Activated CD4-positive, CD25-positive, alpha-beta regulatory T cell treated with anti-CD3 and anti-CD28 coated beads, Interleukin-2, amount 50 U/mL, for 24 hours (primary cell): ENCODE measurements around the gene ABCA13.

Experiments used
- ATAC-seq, 2 donors: fragments of 150-1000 bp; cut with Tn5 transposase; one replicate each; pipeline ENCODE4 v1.10.0; 2021; ENCODE audit warnings: mild to moderate bottlenecking in 1 of 2, moderate library complexity in 1 of 2

ABCA13 gene

GRCh38 chr7:48548667-48549066 lies 377.4 kb downstream of the ABCA13 start:
- ATAC-seq = no peak

DNA sequence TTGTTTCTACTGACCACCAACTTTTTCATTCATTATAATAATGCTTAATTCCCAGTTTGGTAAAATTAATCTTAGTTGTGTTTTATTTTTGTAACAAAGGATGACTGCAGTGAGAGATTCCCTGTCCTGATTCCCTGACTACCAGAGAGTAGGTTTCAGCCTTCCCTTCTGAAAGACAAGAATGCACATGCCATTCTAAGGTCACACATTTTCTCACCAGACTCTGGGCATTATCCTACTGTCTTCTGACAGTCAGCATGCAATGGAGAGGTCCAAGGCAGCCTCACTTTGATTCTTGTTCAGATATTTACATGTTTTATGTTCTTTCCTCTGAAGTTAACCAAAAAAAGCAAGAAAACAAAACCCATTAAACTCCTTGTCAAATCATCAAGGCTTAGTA lies 380.4 kb downstream of the ABCA13 start:
- ATAC-seq = no peak

DNA sequence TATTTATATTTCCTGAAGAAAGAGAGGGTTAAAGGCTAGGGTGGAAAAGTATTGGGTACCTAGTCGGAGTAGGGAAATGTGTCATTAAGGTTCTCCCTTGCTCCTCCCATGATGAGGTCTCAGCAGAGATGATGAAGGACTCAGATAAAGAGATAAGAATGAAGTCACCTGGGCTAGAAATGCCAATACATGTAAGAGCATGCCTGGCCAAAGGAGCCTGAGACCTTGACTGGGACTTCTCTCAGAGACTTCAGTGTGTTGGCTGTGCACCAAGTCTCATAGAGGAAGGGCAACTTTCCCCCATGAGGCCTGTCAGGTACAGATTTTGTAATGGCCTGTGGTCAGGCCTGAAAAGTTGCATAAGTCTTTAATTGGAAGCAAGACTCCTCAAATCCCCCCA lies 392.1 kb downstream of the ABCA13 start:
- no peak for ATAC-seq

- no peak for ATAC-seq
Observed at GRCh38 chr7:48575516-48575915, 404.3 kb downstream of the ABCA13 start.

DNA sequence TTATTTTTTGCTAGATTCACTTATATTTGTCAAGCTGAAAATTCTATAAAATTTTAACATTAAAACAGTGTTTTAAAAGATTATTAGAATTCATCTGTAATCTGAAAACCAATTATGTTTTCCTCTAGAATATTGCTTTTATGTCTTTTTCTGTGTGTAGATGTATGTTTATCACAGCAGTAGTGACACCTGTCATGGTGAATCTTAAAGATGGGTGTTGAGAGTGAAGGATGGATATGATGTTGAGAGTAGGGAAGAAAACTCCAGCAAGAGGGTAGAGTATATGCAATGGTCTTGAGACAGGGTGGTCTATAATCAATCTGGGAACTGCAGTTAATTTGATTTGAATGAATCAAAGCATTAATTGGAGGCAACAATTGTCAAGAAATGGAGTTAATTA lies 416.2 kb downstream of the ABCA13 start:
- ATAC-seq = no peak

DNA sequence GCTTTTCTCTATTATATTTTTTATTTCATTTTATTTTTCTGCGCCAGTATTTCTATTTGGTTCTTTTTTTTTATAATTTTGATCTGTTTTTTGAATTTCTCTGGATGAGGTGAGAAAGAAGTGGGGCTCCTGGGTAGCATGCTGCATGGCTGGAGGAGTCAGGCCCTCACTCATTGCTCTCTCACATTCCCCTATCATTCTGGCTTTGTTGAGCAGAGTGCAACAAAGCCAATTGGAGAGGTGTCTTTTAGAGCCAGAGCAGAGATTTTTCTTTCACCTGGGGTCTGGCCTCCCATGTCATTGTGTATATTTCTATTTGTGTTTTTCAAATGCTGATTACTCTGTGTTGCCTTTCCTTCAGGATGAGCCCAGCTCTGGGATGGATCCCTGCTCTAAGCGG lies 423.1 kb downstream of the ABCA13 start:
- ATAC-seq = no peak

DNA sequence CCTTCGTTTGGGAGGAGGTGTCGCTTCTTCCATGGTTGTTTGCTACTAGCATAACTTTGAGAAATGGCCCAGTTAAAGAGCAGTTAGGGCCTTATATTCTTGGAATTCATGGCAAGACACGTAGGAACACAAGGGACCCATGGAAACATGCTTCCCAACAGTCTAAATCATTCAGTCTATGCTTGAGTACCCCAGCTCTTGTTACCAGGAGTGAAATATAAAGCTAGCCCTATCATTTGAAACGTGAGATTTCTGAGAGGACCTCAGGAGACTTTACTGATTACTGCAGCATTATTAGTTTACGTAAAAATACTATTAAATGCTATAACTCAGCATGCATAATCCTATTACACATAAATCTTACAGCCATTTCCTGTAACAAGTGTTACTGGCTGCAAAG lies 424.5 kb downstream of the ABCA13 start:
- no peak for ATAC-seq

DNA sequence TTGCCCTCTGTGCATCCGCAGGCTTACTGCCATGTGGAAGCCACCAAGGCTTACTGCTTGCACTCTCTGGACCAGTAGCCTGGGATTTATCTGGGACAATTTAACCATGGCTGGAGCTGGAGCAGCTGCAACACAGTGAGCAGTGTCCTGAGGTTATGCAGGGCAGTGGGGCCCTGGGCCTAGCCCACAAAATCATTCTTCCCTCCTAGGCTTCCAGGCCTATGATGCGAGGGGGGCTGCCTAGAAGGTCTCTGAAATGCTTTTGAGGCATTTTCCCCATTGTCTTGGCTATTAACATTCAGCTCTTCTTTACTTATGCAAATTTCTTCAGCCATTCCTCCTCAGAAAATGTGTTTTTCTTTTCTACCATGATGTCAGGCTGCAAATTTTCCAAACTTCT lies 439.4 kb downstream of the ABCA13 start:
- no peak for ATAC-seq

DNA sequence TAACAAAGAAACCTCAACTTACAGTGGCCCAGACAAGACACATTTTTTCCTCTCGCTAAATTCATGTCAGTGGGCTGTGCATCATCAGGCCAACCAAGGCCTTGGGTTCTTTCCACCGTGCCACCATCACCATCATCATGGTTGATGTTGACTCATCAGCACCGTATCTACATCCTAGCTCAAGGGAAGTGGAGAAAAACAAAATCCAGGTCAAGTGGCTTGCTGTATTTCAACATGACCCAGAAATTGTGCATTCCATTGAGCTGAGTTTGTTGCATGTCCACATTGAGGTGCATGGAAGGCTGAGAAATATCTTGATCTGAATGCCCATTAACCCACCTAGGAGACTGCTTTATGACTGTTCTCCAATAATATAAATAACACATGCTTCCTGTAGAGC lies 440.7 kb downstream of the ABCA13 start:
- ATAC-seq = no peak

- no peak for ATAC-seq
Observed at GRCh38 chr7:48617508-48617907, 446.2 kb downstream of the ABCA13 start.

- ATAC-seq = no peak
Observed at GRCh38 chr7:48617993-48618392, 446.7 kb downstream of the ABCA13 start.

DNA sequence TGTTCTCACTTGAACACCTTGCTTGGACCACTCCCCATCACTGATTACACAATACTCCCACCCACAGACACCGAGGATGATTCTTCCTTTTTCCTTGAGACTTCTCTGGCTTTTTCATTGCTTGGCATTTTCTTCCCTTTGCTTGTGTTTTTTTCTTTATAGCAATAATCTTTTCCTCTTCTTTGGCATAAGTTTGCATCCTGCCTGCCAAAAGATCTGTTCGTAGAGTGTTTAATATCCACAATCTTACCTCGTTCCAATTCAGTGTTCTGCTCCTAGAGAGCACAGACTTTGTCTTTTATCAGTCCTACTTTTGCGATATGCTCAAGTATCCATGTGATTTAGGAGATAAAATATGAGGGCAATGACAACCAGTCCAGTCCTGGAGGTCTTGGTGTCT lies 449.8 kb downstream of the ABCA13 start:
- ATAC-seq = no peak

GRCh38 chr7:48627164-48627563 lies 455.9 kb downstream of the ABCA13 start:
- no peak for ATAC-seq

DNA sequence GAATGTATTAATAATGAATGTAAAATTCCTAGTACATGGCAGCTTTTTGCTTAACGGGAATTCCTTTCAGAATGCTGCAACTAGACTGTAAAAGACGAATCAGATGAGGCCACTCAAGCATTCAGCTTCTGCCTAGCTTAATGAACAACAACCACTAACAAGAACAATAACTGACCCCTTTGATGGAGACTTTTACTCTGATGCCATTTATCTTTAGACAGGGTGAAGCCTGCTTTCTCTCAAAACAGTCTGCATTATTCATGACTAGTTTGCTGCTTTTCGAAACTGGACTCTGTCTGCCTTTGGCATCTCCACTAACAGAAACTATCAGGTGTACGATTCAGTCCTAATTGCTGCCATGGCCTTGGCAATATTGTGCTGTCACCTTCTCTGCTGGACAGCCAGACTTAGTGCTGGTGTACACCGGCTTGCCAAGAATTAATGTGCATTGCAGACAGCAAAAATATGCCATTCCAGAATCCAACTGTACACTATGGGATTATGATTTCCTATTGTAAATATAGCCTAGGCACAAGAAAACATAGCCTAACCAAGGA lies 457.6 kb downstream of the ABCA13 start:
- no peak for ATAC-seq

GRCh38 chr7:48634116-48634632 lies 462.9 kb downstream of the ABCA13 start:
- ATAC-seq = no peak

DNA sequence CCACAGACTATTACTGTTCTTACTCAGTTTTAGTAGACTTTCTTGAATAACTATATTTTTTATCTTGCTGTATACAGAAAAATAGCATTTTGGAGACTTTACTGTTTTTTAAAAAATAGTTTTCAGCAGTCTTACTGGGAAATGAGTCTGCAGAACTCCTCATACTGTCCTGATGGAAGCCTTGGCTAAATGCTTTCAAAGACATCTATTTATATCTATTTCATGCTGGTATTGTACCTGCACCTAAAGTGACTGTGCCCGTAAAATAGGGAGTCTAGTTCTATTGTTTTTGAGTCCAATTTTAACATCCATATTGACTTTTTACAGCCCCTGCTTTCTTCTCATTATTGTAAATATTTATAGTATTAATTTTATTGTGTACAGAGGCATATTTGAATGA lies 464.5 kb downstream of the ABCA13 start:
- ATAC-seq = no peak

GRCh38 chr7:48636391-48637015 lies 465.2 kb downstream of the ABCA13 start:
- ATAC-seq = no peak

DNA sequence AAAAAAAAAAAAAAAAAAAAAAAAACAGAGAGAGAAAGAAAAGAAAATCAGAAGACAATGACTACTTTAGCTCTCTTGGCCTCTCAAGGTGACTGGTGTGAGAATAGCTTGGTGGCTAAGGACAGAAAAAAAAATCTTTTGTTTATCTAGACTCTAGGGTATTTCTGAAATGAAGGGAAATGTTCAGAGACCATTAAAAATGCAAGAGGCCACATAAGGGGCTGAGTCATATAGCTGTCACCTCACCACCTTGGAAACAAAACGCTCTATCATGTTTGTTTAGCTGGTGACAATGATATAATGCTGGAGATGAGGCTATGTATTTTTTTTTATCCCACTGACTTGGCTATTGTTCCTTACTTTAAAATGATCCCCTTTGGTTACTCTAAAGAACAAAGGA lies 466.1 kb downstream of the ABCA13 start:
- no peak for ATAC-seq

GRCh38 chr7:48638041-48638440 lies 466.8 kb downstream of the ABCA13 start:
- ATAC-seq = no peak

GRCh38 chr7:48643431-48644013 lies 472.3 kb downstream of the ABCA13 start:
- ATAC-seq = no peak

- no peak for ATAC-seq
Observed at GRCh38 chr7:48658138-48658537, 486.9 kb downstream of the ABCA13 start.

- ATAC-seq = no peak
Observed at GRCh38 chr7:48660306-48660870, 489.1 kb downstream of the ABCA13 start.

DNA sequence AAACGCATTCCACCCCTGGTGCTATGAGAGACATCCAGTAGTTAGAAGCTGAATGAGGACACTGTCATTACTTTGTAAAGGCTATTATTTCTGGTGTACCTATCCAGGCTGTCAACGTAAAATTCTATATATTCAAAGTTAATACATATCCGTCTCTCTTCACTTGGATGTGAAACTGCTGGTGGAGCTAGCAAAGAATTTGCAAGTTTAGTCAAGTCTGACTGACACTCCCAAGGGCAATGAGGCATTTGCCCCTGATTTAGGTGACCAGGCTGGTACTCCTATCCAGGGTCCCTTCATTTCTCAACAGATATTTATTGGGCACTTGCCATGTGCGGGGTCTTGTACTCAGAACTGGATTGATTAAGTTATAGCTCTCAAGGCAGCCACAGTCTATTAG lies 493.0 kb downstream of the ABCA13 start:
- no peak for ATAC-seq
